Ishikawa (cell line): ENCODE measurements around the gene CTNND2.

Experiments used
- CEBPB ChIP-seq: IDR thresholded peaks from 2 replicates; pipeline ENCODE4 v1.6.1; 2012
- CREB1 ChIP-seq: IDR thresholded peaks from 2 replicates; pipeline ENCODE4 v1.6.1; 2012; ENCODE audit warnings: low read depth
- EGR1 ChIP-seq: IDR thresholded peaks from 2 replicates; pipeline ENCODE4 v1.6.1; 2012
- EP300 ChIP-seq: IDR thresholded peaks from 2 replicates; pipeline ENCODE4 v1.6.1; 2012; ENCODE audit warnings: borderline replicate concordance
- FOXM1 ChIP-seq: IDR thresholded peaks from 2 replicates; pipeline ENCODE4 v1.6.1; 2012; ENCODE audit warnings: low read depth, borderline replicate concordance
- NFIC ChIP-seq: IDR thresholded peaks from 2 replicates; pipeline ENCODE4 v1.6.1; 2012
- RAD21 ChIP-seq: IDR thresholded peaks from 2 replicates; pipeline ENCODE4 v1.6.1; 2012; ENCODE audit warnings: low read depth
- REST ChIP-seq: IDR thresholded peaks from 2 replicates; pipeline ENCODE4 v1.6.1; 2012; ENCODE audit warnings: low read depth, mild to moderate bottlenecking
- TAF1 ChIP-seq: IDR thresholded peaks from 2 replicates; pipeline ENCODE4 v1.6.1; 2012; ENCODE audit warnings: low read depth, mild to moderate bottlenecking
- TCF12 ChIP-seq: IDR thresholded peaks from 2 replicates; pipeline ENCODE4 v1.6.1; 2012; ENCODE audit warnings: low read depth
- TEAD4 ChIP-seq: IDR thresholded peaks from 2 replicates; pipeline ENCODE4 v1.6.1; 2012
- USF1 ChIP-seq: IDR thresholded peaks from 2 replicates; pipeline ENCODE4 v1.6.1; 2012
- YY1 ChIP-seq: IDR thresholded peaks from 2 replicates; pipeline ENCODE4 v1.6.1; 2012; ENCODE audit warnings: low read depth
- ZBTB7A ChIP-seq: IDR thresholded peaks from 2 replicates; pipeline ENCODE4 v1.6.1; 2012; ENCODE audit warnings: low read depth
- TF ChIP-seq, protein P1 (sequence below): IDR thresholded peaks from 2 replicates; pipeline ENCODE4 v1.6.1; 2012

Gene CTNND2

DNA sequence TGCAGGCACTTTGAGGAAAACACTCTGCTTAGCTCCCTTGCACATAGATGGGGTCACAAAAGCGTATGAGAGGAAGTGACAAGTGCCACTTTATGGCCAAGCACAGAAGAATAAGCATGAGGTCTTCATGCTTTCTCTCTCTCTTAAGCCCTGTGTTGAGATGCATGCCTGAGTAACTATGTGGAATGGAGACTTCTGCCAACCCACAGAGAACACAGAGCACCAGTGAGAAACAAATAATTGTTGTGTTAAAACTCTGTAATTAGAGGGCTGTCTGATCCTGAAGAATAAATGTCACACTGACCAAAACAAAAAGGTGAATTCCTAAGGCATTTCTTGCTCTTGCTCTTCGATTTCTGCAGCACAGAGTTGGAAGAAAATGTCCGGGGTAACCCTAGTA lies 488.5 kb downstream of the CTNND2 start:
- TF ChIP-seq USF1 (no peak), NFIC (peak; percentile 84), YY1 (no peak), CEBPB (no peak), EGR1 (no peak), RAD21 (no peak), TEAD4 (peak; percentile 85), TAF1 (no peak), FOXM1 (peak; percentile 46; the same call in 1 of the 2 replicates), EP300 (peak; percentile 64; the same call in 1 of the 2 replicates), ZBTB7A (no peak), CREB1 (no peak), TCF12 (peak; percentile 74; the same call in 1 of the 2 replicates)
- TF ChIP-seq, protein P1, sequence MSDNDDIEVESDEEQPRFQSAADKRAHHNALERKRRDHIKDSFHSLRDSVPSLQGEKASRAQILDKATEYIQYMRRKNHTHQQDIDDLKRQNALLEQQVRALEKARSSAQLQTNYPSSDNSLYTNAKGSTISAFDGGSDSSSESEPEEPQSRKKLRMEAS, result peak; percentile 66

DNA sequence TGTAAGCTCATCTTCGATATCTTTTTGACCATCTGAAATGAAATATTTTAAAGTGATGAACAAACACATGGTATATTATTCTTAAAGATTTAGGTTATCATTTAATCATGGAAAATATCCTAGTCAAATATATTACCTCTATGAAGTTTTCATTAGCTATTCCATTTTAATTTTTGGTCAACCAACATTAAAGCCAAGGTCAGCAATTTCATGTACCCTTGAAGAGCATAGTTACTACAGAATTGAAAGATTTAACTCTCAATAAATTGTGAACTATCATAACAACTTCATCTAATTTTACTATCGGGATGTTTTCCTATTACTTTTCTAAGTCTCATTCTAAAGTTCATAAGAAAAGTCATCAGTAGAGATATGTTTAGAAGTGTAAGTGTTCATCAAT lies 492.6 kb downstream of the CTNND2 start:
- TF ChIP-seq TCF12 (no peak), TAF1 (no peak)

DNA sequence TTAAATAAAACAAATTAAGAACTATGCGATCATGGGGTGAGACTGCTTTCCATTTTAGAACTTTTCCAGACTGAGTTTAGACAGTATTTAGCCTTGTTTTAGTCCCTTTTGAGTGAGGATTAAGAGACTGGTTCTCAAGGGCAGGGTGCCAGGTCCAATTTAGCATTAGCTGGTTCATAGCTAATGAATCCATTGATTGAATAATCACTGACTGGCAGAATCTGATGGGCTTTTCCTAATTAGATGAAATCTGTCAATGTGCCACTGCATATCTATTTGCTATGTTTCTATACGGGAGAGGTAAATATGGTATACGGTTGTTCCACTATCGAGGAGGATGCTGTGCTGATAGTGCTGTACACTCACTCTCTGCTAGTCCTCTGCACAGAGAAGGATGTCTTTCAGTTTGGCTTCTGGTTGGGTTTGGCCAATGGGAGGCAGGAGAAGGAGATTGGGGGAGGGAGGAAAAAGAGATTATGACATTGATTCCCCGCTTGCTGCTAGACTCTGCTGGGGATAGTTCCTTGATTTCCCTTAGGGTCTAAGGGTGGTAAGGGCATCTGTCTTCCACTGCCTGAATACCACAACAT lies 496.6 kb downstream of the CTNND2 start:
- TF ChIP-seq EP300 (no peak), TAF1 (no peak), TCF12 (no peak), TEAD4 (no peak), EGR1 (no peak), CEBPB (no peak), REST (no peak), YY1 (no peak), CREB1 (no peak), RAD21 (no peak), USF1 (no peak), ZBTB7A (no peak)
- TF ChIP-seq, protein P1, result no peak

DNA sequence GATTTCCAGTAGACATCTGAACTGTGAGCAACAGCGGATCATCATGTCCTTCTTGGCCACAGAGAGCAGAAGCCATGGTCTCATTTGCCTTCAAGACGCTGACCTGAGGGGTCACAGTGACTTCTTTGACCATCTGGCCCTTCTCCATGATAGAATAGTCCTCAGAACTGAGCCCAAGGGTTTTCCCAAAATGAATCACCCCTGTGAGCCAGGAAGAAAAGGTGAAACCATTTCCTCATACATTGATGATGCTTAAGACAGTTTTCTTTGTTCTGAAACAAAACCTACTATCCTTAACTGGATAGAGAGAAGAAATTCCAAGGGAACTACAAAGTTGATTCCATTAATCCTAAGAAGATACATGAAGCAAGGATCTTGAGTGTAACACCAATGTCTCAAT lies 503.9 kb downstream of the CTNND2 start:
- TF ChIP-seq RAD21 (no peak), TCF12 (no peak), REST (no peak), TAF1 (no peak), FOXM1 (no peak), USF1 (no peak), CEBPB (no peak), EP300 (no peak), NFIC (no peak), ZBTB7A (no peak), CREB1 (no peak), EGR1 (no peak), YY1 (no peak), TEAD4 (no peak)
- TF ChIP-seq, protein P1, result no peak

DNA sequence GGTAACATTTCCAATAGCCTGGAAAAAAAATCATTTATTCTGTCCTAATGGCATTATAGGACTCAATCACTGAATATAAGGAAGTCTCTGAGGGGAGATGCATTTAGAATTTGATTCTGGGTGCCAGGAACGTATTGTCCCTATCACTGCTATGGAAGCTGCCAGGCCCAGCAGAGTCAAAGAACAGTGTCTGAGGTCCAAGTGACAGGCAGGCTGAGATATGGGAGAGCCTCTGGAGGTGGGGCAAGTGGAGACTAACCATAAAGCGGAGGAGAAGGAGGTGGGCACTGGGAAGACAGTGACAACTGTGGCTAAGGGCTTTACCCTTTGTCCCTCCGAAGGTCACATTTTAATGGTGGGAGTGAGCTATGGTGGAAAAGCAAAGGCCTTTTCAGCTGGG lies 505.5 kb downstream of the CTNND2 start:
- TF ChIP-seq EGR1 (no peak), ZBTB7A (no peak), EP300 (no peak), YY1 (no peak)
